Heart right ventricle (tissue), 16 donors: ENCODE results near the gene SCN4B. TPM values are rescaled to one million over a fixed set of nuclear protein-coding genes. Genes with fewer than 3 reads are reported as not detected.

Source experiments
- ATAC-seq, 8 donors: fragments of 200-7000 bp; cut with Tn5 transposase; one replicate each; pipeline ENCODE4 v1.9.1; 2020; ENCODE audit warnings: mild to moderate bottlenecking in 8 of 8, moderate library complexity in 8 of 8, moderate number of reproducible peaks in 1 of 8
- DNase-seq, 2 donors: peaks; one replicate each; pipeline ENCODE4 v3.0.0-alpha.2; 2020
- H3K27ac ChIP-seq, 10 donors: fragments of 200-600 bp; sonication (generic) in 2 of 10; one replicate each; pipeline versions ENCODE4 v1.5.0 to v1.8.0; 2020 to 2022; ENCODE audit warnings: mild to moderate bottlenecking in 3 of 10
- H3K27me3 ChIP-seq, 7 donors: fragments of 200-600 bp; one replicate each; pipeline ENCODE4 v1.8.0; 2021 to 2022; ENCODE audit warnings: mild to moderate bottlenecking in 2 of 7
- H3K36me3 ChIP-seq, 9 donors: fragments of 200-600 bp; sonication (generic) in 1 of 9; one replicate each; pipeline versions ENCODE4 v1.5.0 to v1.8.0; 2020 to 2022; ENCODE audit warnings: mild to moderate bottlenecking in 2 of 9
- H3K4me1 ChIP-seq, 9 donors: fragments of 200-600 bp; sonication (generic) in 1 of 9; one replicate each; pipeline versions ENCODE4 v1.5.0 to v1.8.0; 2020 to 2022; ENCODE audit warnings: mild to moderate bottlenecking in 4 of 9
- H3K4me3 ChIP-seq, 10 donors: fragments of 200-600 bp; sonication (generic) in 2 of 10; one replicate each; pipeline versions ENCODE4 v1.5.0 to v1.8.0; 2020 to 2022; ENCODE audit warnings: mild to moderate bottlenecking in 7 of 10, moderate library complexity in 2 of 10
- H3K9me3 ChIP-seq, 11 donors: fragments of 200-600 bp in 10 of 11; sonication (generic) in 2 of 11; one replicate each; pipeline versions ENCODE4 v1.5.0 to v1.8.0; 2013 to 2022; ENCODE audit warnings: mild to moderate bottlenecking in 2 of 11, control low read depth in 1 of 11, moderate library complexity in 1 of 11
- CTCF ChIP-seq, 9 donors: fragments of 200-600 bp; sonication (generic) in 2 of 9; IDR thresholded peaks; one replicate each; pipeline versions ENCODE4 v1.5.0 to v1.8.0; 2021 to 2022; ENCODE audit warnings: antibody characterized with exemption in 9 of 9, mild to moderate bottlenecking in 5 of 9, moderate library complexity in 1 of 9
- WGBS, 2 donors: extraction: QIAGEN DNeasy Blood & Tissue Kit; methylation state at CpG; one replicate each; pipeline ENCODE4 v1.1.7; 2013; ENCODE audit warnings: inconsistent platforms in 1 of 2; 5-methylcytosine and 5-hydroxymethylcytosine counted together
- intact Hi-C, 10 donors: fragments of 100-400 bp; cut with DNase I; formaldehyde crosslinking; loops; one replicate each; pipeline versions ENCODE4 v1.11.1 to v1.14.2; 2022
- polyA plus RNA-seq, 2 donors: library from polyadenylated mRNA; stranded (reverse); fragments of 200-250 nt; gene quantifications; one replicate each; pipeline ENCODE4 v1.2.3, GENCODE V29; 2013
- total RNA-seq, 10 donors: library from RNA; stranded (reverse); fragmentation: NEBNext Ultra II Directional in 3 of 10; extraction: Animal tissue kit (Norgen Biotek cat#: 25700) in 3 of 10; gene quantifications; one replicate each; pipeline versions ENCODE4 v1.2.1 to v1.2.4, GENCODE V29; 2021 to 2023
- donor health status: Arrhythmogenic right ventricular cardiomyopathy.
- donor health status: ischemic (EF 13 %, LVEDD 7.1; RV severe dilation, severe dysfunction).
- donor health status: healthy with polysubstance abuse.
- donor health status: DM: no; HTN: yes; CAD: no.
- donor health status: DM: no; HTN: no; CAD: no.
- donor health status: ischemic (EF 25% LVEDD 6.9; RV normal size, moderate dysfunction).
- donor health status: ischemic (EF 25% LVEDD 5.7; RV mildly dilated, moderate dysfunction).
- donor health status: healthy.
- donor health status: DM: yes; HTN: yes; CAD: no.
- donor health status: Ischemic cardiomyopathy.
- donor health status: ischemic (EF 35%, LVEDD 5.7; RV mildly dilated, moderate dysfunction).
- donor health status: nonischemic (EF 11% LVEDD 7.7; RV severe dilation, severe dysfunction).
- donor health status: DM: yes; HTN: yes; CAD: no.
- donor health status: PGD.
- donor health status: ischemic (EF 29% LVEDD 5.4; RV normal size, mild dysfunction).
- donor health status: nonischemic (EF 23%, LVEDD 6.1; RV moderate dilation, normal function).

The SCN4B gene
- total and polyA plus RNA-seq, 12 donors: 5.4 to 17.5 (median 9.2) TPM

GRCh38 chr11:118100691-118101232 is 51.9 kb downstream of the SCN4B start:
- H3K4me1 ChIP-seq: peaks cover 0 to 20% (median 12%) of the 10 kb centered on the region in 9 donors
- TF ChIP-seq CTCF (IDR thresholded peaks at IDR 0.05): no peak
- intact Hi-C loops: no loop called here
- WGBS, 2 donors: 51 to 63% methylated on average over 3 of the region's 3 CpGs
- no peaks in the 10 kb centered on the region for H3K9me3 ChIP-seq
- ATAC-seq: peak in 7 of 8 donors; percentile 6 to 33 (median 14)
- DNase-seq: no peak
- H3K27ac ChIP-seq: peak overlapping the region in 9 of 10 donors; percentile 40 to 83 (median 68)
- no peak overlapping the region for H3K4me3 ChIP-seq
- no peaks in the 10 kb centered on the region for H3K27me3 ChIP-seq
- no peaks in the 10 kb centered on the region for H3K36me3 ChIP-seq

GRCh38 chr11:118099838-118100556 is 52.6 kb downstream of the SCN4B start:
- 67 to 73% methylated on average over 10 of the region's 10 CpGs for WGBS, 2 donors
- Histone ChIP-seq H3K27ac (peak overlapping the region in 9 of 10 donors; percentile 40 to 83 (median 68)), H3K27me3 (no peaks in the 10 kb centered on the region), H3K4me3 (no peak overlapping the region), H3K36me3 (no peaks in the 10 kb centered on the region), H3K4me1 (peaks cover 0 to 20% (median 12%) of the 10 kb centered on the region in 9 donors), H3K9me3 (no peaks in the 10 kb centered on the region)
- TF ChIP-seq CTCF (IDR thresholded peaks at IDR 0.05): no peak
- intact Hi-C loops: no loop called here
- DNase-seq: peak in 1 of 2 donors; percentile 38
- peak; percentile 62 to 97 (median 87) for ATAC-seq

GRCh38 chr11:118098996-118099837 is 53.4 kb downstream of the SCN4B start:
- peak in 4 of 8 donors; percentile 15 to 44 (median 38) for ATAC-seq
- intact Hi-C loops: no loop called here
- WGBS, 2 donors: 76 to 77% methylated on average over 11 of the region's 11 CpGs
- Histone ChIP-seq H3K4me1 (peaks cover 0 to 20% (median 12%) of the 10 kb centered on the region in 9 donors), H3K9me3 (no peaks in the 10 kb centered on the region), H3K27me3 (no peaks in the 10 kb centered on the region), H3K27ac (peak overlapping the region in 9 of 10 donors; percentile 1 to 83 (median 68)), H3K36me3 (no peaks in the 10 kb centered on the region), H3K4me3 (no peak overlapping the region)
- no peak for TF ChIP-seq CTCF (IDR thresholded peaks at IDR 0.05)
- no peak for DNase-seq

GRCh38 chr11:118095967-118096367 is 56.7 kb downstream of the SCN4B start:
- H3K27ac ChIP-seq: no peak overlapping the region
- TF ChIP-seq CTCF (IDR thresholded peaks at IDR 0.05): no peak
- 0 to 74% methylated on average over 1 of the region's 1 CpG for WGBS, 2 donors
- no peak overlapping the region for H3K4me3 ChIP-seq
- H3K27me3 ChIP-seq: no peaks in the 10 kb centered on the region
- no peaks in the 10 kb centered on the region for H3K36me3 ChIP-seq
- no peak for ATAC-seq
- intact Hi-C loops: no loop called here
- no peak for DNase-seq
- peaks cover 0 to 17% (median 10%) of the 10 kb centered on the region in 9 donors for H3K4me1 ChIP-seq
- H3K9me3 ChIP-seq: no peaks in the 10 kb centered on the region
